K562 (cell line): ENCODE data around the gene ACSS1. TPM values are rescaled to one million over a fixed set of nuclear protein-coding genes. Genes with fewer than 3 reads are reported as not detected.

Source experiments
- CBFB ChIP-seq: sonication (generic); formaldehyde crosslinking; IDR thresholded peaks from 2 replicates; pipeline ENCODE4 v1.4.0; 2020; ENCODE audit warnings: mild to moderate bottlenecking, missing genetic modification reagents
- CBX3 ChIP-seq, 2 experiments: IDR thresholded peaks; 1 replicate in 1 of 2; 2 replicates in 1 of 2; pipeline ENCODE4 v1.6.1; 2012; ENCODE audit warnings: inconsistent platforms in 2 of 2, low read length in 2 of 2, borderline replicate concordance in 1 of 2, control low read depth in 1 of 2
- DMBX1 ChIP-seq: fragments of 250-450 bp; sonication (Bioruptor Pico); IDR thresholded peaks from 2 replicates; pipeline ENCODE4 v1.8.0; 2022; ENCODE audit warnings: inconsistent platforms, mild to moderate bottlenecking, moderate library complexity, borderline replicate concordance
- DNMT1 ChIP-seq: fragments of 450-650 bp; IDR thresholded peaks from 2 replicates; pipeline ENCODE4 v1.6.1; 2016; ENCODE audit warnings: antibody characterized with exemption, mild to moderate bottlenecking
- ETV1 ChIP-seq: fragments of 450-650 bp; conservative IDR thresholded peaks from 2 replicates; pipeline ENCODE4 v1.6.1; 2016; ENCODE audit warnings: missing genetic modification characterization, control low read depth, low read depth, missing compliant biosample characterization
- FOXP1 ChIP-seq: sonication (generic); formaldehyde crosslinking; IDR thresholded peaks from 2 replicates; pipeline ENCODE4 v1.8.0; 2022; ENCODE audit warnings: mild to moderate bottlenecking, missing genetic modification reagents
- FUS ChIP-seq: fragments of 200-400 bp; formaldehyde crosslinking; optimal IDR thresholded peaks from 2 replicates; pipeline ENCODE3; 2017; ENCODE audit warnings: low read depth, low read length
- HCFC1 ChIP-seq: IDR thresholded peaks from 2 replicates; pipeline ENCODE4 v1.6.1; 2012; ENCODE audit warnings: low read depth, low read length, improper control_type of control experiment
- HDGF ChIP-seq: fragments of 450-650 bp; IDR thresholded peaks from 2 replicates; pipeline ENCODE4 v1.6.1; 2016
- ILF3 ChIP-seq: fragments of 450-650 bp; IDR thresholded peaks from 2 replicates; pipeline ENCODE4 v1.6.1; 2018; ENCODE audit warnings: antibody characterized with exemption, mild to moderate bottlenecking, moderate library complexity, borderline replicate concordance
- IRF2 ChIP-seq: sonication (generic); formaldehyde crosslinking; IDR thresholded peaks from 2 replicates; pipeline ENCODE4 v1.8.1; 2022; ENCODE audit warnings: mild to moderate bottlenecking, missing genetic modification reagents
- MED1 ChIP-seq: sonication (generic); formaldehyde crosslinking; IDR thresholded peaks from 2 replicates; pipeline ENCODE4 v1.8.1; 2023; ENCODE audit warnings: missing genetic modification reagents, borderline replicate concordance
- NR2C2 ChIP-seq, 2 experiments: fragments of 200-800 bp in 1 of 2; sonication (Bioruptor generic) in 1 of 2; sonication (generic) in 1 of 2; formaldehyde crosslinking in 1 of 2; IDR thresholded peaks; 2 replicates each; pipeline versions ENCODE4 v1.6.1 to v1.8.0; 2016 to 2022; ENCODE audit warnings: mild to moderate bottlenecking in 1 of 2, missing compliant biosample characterization in 1 of 2, missing genetic modification characterization in 1 of 2, missing genetic modification reagents in 1 of 2
- OTX1 ChIP-seq: fragments of 450-650 bp; formaldehyde crosslinking; IDR thresholded peaks from 2 replicates; pipeline ENCODE4 v1.4.0; 2022; ENCODE audit warnings: mild to moderate bottlenecking
- SMARCA4 ChIP-seq: fragments of 450-650 bp; IDR thresholded peaks from 2 replicates; pipeline ENCODE4 v1.6.1; 2016
- ZC3H4 ChIP-seq: sonication (generic); formaldehyde crosslinking; IDR thresholded peaks from 2 replicates; pipeline ENCODE4 v1.9.0; 2021; ENCODE audit warnings: missing genetic modification reagents, borderline replicate concordance
- ZFP36 ChIP-seq: fragments of 150-350 bp; IDR thresholded peaks from 2 replicates; pipeline ENCODE4 v1.6.1; 2018; ENCODE audit warnings: low read length, low read depth; ENCODE audit not compliant: partially characterized antibody
- polyA plus RNA-seq, 8 experiments: library from polyadenylated mRNA; depleted of rRNA in 4 of 8; stranded (reverse) in 5 of 8; unstranded in 3 of 8; fragments of >200 nt; fragmentation: Nextera tagmentation in 2 of 8; fragmentation: Illumina TruSeq in 1 of 8; extraction: Ambion mirVana in 2 of 8; extraction: Trizol in 1 of 8; gene quantifications; 2 replicates each; pipeline versions ENCODE4 v1.2.1 to v1.2.3, GENCODE V29; 2011 to 2014; ENCODE audit warnings: inconsistent platforms in 1 of 8, missing spikeins in 1 of 8
- total RNA-seq, 7 experiments: library from RNA; depleted of rRNA in 6 of 7; stranded (reverse); fragments of >200 nt in 6 of 7; fragmentation: Illumina TruSeq in 2 of 7; extraction: Trizol in 2 of 7; gene quantifications; 2 replicates each; pipeline versions ENCODE4 v1.2.1 to v1.2.3, GENCODE V29; 2011 to 2021; ENCODE audit warnings: low replicate concordance in 1 of 7
- TF ChIP-seq, protein P1 (sequence below), 2 experiments: fragments of 150-350 bp in 1 of 2; IDR thresholded peaks; 2 replicates each; pipeline ENCODE4 v1.6.1; 2012 to 2016; ENCODE audit warnings: low read depth in 2 of 2, low read length in 2 of 2, mild to moderate bottlenecking in 1 of 2, moderate library complexity in 1 of 2
- TF ChIP-seq, protein P2 (sequence below): fragments of 250-450 bp; sonication (Bioruptor Pico); IDR thresholded peaks from 2 replicates; pipeline ENCODE4 v1.8.0; 2021; ENCODE audit warnings: moderate library complexity, mild to moderate bottlenecking, inconsistent platforms
- TF ChIP-seq, protein P3 (sequence below): IDR thresholded peaks from 2 replicates; pipeline ENCODE4 v1.6.1; 2011; ENCODE audit not compliant: insufficient read length; ENCODE audit errors: extremely low read depth
- TF ChIP-seq, protein P4 (sequence below): fragments of 450-650 bp; conservative IDR thresholded peaks from 2 replicates; pipeline ENCODE4 v1.6.1; 2016; ENCODE audit warnings: missing genetic modification characterization, low read depth, mild to moderate bottlenecking, control low read depth, missing compliant biosample characterization

The ACSS1 gene
- total and polyA plus RNA-seq, 9 of the 15 experiments (the other 6 are each of a cell fraction or from before 2014, with no cell fraction given) = 0.07 to 2.1 (median 0.27) TPM; not detected in 3

DNA sequence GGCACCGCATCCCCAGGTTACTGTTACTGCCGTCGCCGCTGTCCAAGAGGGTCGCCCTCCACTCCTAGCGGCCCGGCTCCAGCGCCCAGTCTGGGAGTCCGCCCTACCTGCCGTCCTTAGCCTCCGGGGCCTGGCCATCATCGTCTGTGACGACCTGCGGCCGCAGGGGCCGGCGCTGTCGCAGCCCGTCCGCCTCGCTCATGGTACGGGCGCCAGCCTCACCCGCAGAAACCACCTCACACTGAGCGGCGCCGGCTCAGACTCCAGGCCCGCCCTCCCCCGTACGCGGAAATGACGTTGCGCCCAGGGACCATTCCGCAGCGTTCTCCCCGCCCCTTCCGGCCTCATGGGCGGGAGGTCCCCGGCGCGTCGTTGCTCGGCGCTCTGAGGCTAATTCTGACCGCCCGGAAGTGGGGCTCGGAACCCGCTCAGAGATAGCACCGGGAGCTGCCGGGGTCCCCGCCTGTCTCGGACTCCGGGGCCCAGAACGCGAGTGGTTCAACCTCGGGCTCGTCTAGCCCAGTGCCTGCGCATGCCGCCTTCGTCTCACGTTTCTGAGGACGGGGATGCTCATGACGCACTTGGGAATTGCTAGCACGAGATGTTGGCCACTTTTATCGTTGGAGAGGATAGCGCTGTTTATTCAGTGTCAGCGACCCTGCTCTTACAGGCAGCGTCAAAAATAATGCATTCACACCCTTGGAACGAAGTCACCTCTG is 65.3 kb downstream of the ACSS1 start, which contains the start of gene APMAP (continued):
- TF ChIP-seq, protein P1, sequence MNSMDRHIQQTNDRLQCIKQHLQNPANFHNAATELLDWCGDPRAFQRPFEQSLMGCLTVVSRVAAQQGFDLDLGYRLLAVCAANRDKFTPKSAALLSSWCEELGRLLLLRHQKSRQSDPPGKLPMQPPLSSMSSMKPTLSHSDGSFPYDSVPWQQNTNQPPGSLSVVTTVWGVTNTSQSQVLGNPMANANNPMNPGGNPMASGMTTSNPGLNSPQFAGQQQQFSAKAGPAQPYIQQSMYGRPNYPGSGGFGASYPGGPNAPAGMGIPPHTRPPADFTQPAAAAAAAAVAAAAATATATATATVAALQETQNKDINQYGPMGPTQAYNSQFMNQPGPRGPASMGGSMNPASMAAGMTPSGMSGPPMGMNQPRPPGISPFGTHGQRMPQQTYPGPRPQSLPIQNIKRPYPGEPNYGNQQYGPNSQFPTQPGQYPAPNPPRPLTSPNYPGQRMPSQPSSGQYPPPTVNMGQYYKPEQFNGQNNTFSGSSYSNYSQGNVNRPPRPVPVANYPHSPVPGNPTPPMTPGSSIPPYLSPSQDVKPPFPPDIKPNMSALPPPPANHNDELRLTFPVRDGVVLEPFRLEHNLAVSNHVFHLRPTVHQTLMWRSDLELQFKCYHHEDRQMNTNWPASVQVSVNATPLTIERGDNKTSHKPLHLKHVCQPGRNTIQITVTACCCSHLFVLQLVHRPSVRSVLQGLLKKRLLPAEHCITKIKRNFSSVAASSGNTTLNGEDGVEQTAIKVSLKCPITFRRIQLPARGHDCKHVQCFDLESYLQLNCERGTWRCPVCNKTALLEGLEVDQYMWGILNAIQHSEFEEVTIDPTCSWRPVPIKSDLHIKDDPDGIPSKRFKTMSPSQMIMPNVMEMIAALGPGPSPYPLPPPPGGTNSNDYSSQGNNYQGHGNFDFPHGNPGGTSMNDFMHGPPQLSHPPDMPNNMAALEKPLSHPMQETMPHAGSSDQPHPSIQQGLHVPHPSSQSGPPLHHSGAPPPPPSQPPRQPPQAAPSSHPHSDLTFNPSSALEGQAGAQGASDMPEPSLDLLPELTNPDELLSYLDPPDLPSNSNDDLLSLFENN (IDR thresholded peaks at IDR 0.05; ENCODE audit: low read depth in 2 of 2, low read length in 2 of 2) = no peak
- TF ChIP-seq FUS (no peak), DNMT1 (no peak), CBX3 (IDR thresholded peaks at IDR 0.05; ENCODE audit: borderline replicate concordance in 1 of 2, low read length in 2 of 2) (peak in 1 of 2 experiments; percentile 41; a peak in 1 of 3 replicates), OTX1 (CRISPR knock-in tag) (no peak), HCFC1 (peak; percentile 62), ZFP36 (no peak), NR2C2 (CRISPR knock-in tag; IDR thresholded peaks at IDR 0.05) (no peak), NR2C2 (tag; IDR thresholded peaks at IDR 0.05) (peak; percentile 26; the same call in 1 of the 2 replicates), ETV1 (peak; percentile 77), ZC3H4 (no peak), SMARCA4 (no peak), HDGF (no peak), ILF3 (no peak), FOXP1 (CRISPR knock-in tag) (no peak), CBFB (no peak), IRF2 (no peak), MED1 (CRISPR knock-in tag) (no peak), DMBX1 (CRISPR knock-in tag) (no peak)
- TF ChIP-seq, protein P2, sequence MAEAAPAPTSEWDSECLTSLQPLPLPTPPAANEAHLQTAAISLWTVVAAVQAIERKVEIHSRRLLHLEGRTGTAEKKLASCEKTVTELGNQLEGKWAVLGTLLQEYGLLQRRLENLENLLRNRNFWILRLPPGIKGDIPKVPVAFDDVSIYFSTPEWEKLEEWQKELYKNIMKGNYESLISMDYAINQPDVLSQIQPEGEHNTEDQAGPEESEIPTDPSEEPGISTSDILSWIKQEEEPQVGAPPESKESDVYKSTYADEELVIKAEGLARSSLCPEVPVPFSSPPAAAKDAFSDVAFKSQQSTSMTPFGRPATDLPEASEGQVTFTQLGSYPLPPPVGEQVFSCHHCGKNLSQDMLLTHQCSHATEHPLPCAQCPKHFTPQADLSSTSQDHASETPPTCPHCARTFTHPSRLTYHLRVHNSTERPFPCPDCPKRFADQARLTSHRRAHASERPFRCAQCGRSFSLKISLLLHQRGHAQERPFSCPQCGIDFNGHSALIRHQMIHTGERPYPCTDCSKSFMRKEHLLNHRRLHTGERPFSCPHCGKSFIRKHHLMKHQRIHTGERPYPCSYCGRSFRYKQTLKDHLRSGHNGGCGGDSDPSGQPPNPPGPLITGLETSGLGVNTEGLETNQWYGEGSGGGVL (CRISPR knock-in tag) = no peak
- TF ChIP-seq, protein P3, sequence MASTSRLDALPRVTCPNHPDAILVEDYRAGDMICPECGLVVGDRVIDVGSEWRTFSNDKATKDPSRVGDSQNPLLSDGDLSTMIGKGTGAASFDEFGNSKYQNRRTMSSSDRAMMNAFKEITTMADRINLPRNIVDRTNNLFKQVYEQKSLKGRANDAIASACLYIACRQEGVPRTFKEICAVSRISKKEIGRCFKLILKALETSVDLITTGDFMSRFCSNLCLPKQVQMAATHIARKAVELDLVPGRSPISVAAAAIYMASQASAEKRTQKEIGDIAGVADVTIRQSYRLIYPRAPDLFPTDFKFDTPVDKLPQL = no peak
- TF ChIP-seq, protein P4, sequence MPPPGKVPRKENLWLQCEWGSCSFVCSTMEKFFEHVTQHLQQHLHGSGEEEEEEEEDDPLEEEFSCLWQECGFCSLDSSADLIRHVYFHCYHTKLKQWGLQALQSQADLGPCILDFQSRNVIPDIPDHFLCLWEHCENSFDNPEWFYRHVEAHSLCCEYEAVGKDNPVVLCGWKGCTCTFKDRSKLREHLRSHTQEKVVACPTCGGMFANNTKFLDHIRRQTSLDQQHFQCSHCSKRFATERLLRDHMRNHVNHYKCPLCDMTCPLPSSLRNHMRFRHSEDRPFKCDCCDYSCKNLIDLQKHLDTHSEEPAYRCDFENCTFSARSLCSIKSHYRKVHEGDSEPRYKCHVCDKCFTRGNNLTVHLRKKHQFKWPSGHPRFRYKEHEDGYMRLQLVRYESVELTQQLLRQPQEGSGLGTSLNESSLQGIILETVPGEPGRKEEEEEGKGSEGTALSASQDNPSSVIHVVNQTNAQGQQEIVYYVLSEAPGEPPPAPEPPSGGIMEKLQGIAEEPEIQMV (tag) = no peak
